MCF 10A (cell line): ENCODE results near the gene PFKFB3. TPM values are rescaled to one million over a fixed set of nuclear protein-coding genes. Genes with fewer than 3 reads are reported as not detected.
"Not testable (repeated sequence)": the region's sequence is repeated elsewhere in the genome, so short reads cannot be mapped to it uniquely, and the experiment has no call there.

Source experiments
- BruUV-seq: library from RNA; stranded (reverse); fragments of 400-500 nt; replicated peaks from 2 replicates; lab custom pipeline; 2021; lab: Mats Ljungman, UMichigan
- CTCF ChIA-PET: fragments of 300-600 bp; sonication (Branson Sonifier 250); formaldehyde crosslinking; extraction: SDS; loops from one replicate; lab custom pipeline; 2021; ENCODE audit warnings: antibody characterized with exemption, inconsistent platforms; lab: Yijun Ruan, JAX
- POLR2A ChIA-PET: fragments of 300-600, 350-650 bp; sonication (Branson Sonifier 250); formaldehyde crosslinking; extraction: SDS; loops from one replicate; lab custom pipeline; 2020; ENCODE audit warnings: antibody characterized with exemption, inconsistent platforms; lab: Yijun Ruan, JAX
- DNase-seq: peaks from one replicate; pipeline ENCODE4 v3.0.0-alpha.2; 2018; ENCODE audit not compliant: unreplicated experiment
- H3K27ac Mint-ChIP-seq: one replicate; pipeline ENCODE4 v1.8.0; 2022; ENCODE audit warnings: mild to moderate bottlenecking, low read depth, mixed read lengths; ENCODE audit not compliant: unreplicated experiment
- H3K27me3 Mint-ChIP-seq: one replicate; pipeline ENCODE4 v1.8.0; 2022; ENCODE audit warnings: mixed read lengths; ENCODE audit not compliant: insufficient read depth, unreplicated experiment
- H3K36me3 Mint-ChIP-seq: one replicate; pipeline ENCODE4 v1.8.0; 2022; ENCODE audit warnings: mild to moderate bottlenecking, moderate library complexity, mixed read lengths; ENCODE audit not compliant: insufficient read depth, unreplicated experiment
- H3K4me1 Mint-ChIP-seq: one replicate; pipeline ENCODE4 v1.8.0; 2022; ENCODE audit warnings: mixed read lengths; ENCODE audit not compliant: insufficient read depth, unreplicated experiment
- H3K4me3 Mint-ChIP-seq: one replicate; pipeline ENCODE4 v1.8.0; 2022; ENCODE audit warnings: mild to moderate bottlenecking, moderate library complexity, mixed read lengths; ENCODE audit not compliant: unreplicated experiment
- H3K9me3 Mint-ChIP-seq: one replicate; pipeline ENCODE4 v1.8.0; 2022; ENCODE audit warnings: mixed read lengths; ENCODE audit not compliant: unreplicated experiment
- intact Hi-C: fragments of 100-400 bp; cut with micrococcal nuclease; formaldehyde crosslinking; loops from 2 replicates; pipeline ENCODE4 v1.14.1; 2022
- total RNA-seq: library from RNA; stranded (reverse); gene quantifications from 2 replicates; pipeline ENCODE4 v1.2.3, GENCODE V29; 2022
- TF ChIP-seq, protein P1 (sequence below): fragments of 200-600 bp; IDR thresholded peaks from one replicate; pipeline ENCODE4 v1.8.0; 2022; ENCODE audit warnings: antibody characterized with exemption, mild to moderate bottlenecking; ENCODE audit not compliant: unreplicated experiment

PFKFB3 gene
- total RNA-seq, 1 experiment from 2014 or later, result 15.8 TPM

GRCh38 chr10:6195376-6195775 lies 7.4 kb upstream of the PFKFB3 start:
- CTCF ChIA-PET, result interaction anchor here (0.6 to 0.7 kb wide), 3 partner anchors 9 to 477 kb away, joined by 3 read pairs; no protein-coding TSS in a partner anchor
- H3K9me3 Mint-ChIP-seq, result no peaks in the 10 kb centered on the region
- TF ChIP-seq, protein P1, sequence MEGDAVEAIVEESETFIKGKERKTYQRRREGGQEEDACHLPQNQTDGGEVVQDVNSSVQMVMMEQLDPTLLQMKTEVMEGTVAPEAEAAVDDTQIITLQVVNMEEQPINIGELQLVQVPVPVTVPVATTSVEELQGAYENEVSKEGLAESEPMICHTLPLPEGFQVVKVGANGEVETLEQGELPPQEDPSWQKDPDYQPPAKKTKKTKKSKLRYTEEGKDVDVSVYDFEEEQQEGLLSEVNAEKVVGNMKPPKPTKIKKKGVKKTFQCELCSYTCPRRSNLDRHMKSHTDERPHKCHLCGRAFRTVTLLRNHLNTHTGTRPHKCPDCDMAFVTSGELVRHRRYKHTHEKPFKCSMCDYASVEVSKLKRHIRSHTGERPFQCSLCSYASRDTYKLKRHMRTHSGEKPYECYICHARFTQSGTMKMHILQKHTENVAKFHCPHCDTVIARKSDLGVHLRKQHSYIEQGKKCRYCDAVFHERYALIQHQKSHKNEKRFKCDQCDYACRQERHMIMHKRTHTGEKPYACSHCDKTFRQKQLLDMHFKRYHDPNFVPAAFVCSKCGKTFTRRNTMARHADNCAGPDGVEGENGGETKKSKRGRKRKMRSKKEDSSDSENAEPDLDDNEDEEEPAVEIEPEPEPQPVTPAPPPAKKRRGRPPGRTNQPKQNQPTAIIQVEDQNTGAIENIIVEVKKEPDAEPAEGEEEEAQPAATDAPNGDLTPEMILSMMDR, result no peak
- H3K4me1 Mint-ChIP-seq, result peaks cover 1% of the 10 kb centered on the region
- no peak overlapping the region for H3K4me3 Mint-ChIP-seq
- POLR2A ChIA-PET, result interaction anchor here (2.1 kb wide), 1 partner anchor 32 kb away, joined by 6 read pairs; no protein-coding TSS in a partner anchor
- intact Hi-C loops, result no loop called here
- no peak for DNase-seq
- no peaks in the 10 kb centered on the region for H3K27me3 Mint-ChIP-seq
- no TSS peak for BruUV-seq
- H3K27ac Mint-ChIP-seq, result no peak overlapping the region
- H3K36me3 Mint-ChIP-seq, result no peaks in the 10 kb centered on the region

DNA sequence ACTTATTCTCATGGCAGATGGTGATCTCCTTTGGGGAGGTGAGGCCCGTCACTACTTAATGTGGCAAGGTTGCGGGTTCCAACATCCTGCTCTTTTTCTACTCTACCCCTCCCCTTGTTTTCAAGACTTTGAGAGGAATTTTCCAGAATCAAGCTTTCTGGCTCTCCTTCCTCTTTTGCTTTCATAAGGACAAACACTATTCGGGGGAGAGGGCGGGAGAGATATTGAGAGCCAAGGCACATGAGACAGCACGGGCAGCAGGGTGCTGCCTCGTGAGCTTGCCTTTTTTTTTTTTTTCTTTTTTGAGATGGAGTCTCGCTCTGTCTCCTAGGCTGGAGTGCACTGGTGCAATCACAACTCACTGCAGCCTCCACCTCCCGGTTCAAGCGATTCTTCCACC lies 6.9 kb upstream of the PFKFB3 start:
- Mint-ChIP-seq H3K27ac (no peak overlapping the region), H3K4me1 (no peaks in the 10 kb centered on the region), H3K9me3 (no peaks in the 10 kb centered on the region), H3K27me3 (no peaks in the 10 kb centered on the region), H3K4me3 (no peak overlapping the region), H3K36me3 (no peaks in the 10 kb centered on the region)
- intact Hi-C loops, result no loop called here
- ChIA-PET POLR2A (interaction anchor here (2.1 kb wide), 1 partner anchor 32 kb away, joined by 6 read pairs; no protein-coding TSS in a partner anchor), CTCF (interaction anchor here (0.6 kb wide), 1 partner anchor 477 kb away, joined by 3 read pairs; no protein-coding TSS in a partner anchor)
- no TSS peak for BruUV-seq
- TF ChIP-seq, protein P1, result no peak
- DNase-seq, result no peak

GRCh38 chr10:6196524-6196923 lies 6.2 kb upstream of the PFKFB3 start:
- H3K27me3 Mint-ChIP-seq, result not testable (repeated sequence)

GRCh38 chr10:6197321-6197720 lies 5.4 kb upstream of the PFKFB3 start:
- BruUV-seq, result no TSS peak
- H3K4me3 Mint-ChIP-seq, result no peak overlapping the region
- intact Hi-C loops, result no loop called here
- no peaks in the 10 kb centered on the region for H3K9me3 Mint-ChIP-seq
- no peak for DNase-seq
- ChIA-PET POLR2A (no interaction called here), CTCF (interaction anchor here (0.6 kb wide), 1 partner anchor 94 kb away, joined by 3 read pairs; no protein-coding TSS in a partner anchor)
- no peaks in the 10 kb centered on the region for H3K27me3 Mint-ChIP-seq
- TF ChIP-seq, protein P1, result no peak
- no peaks in the 10 kb centered on the region for H3K36me3 Mint-ChIP-seq
- no peak overlapping the region for H3K27ac Mint-ChIP-seq
- peaks cover 8% of the 10 kb centered on the region for H3K4me1 Mint-ChIP-seq

More at GRCh38 chr10:6196524-6196923, 6.2 kb upstream of the PFKFB3 start:
- POLR2A ChIA-PET, H3K9me3 Mint-ChIP-seq, H3K4me3 Mint-ChIP-seq, intact Hi-C loops, H3K27ac Mint-ChIP-seq, DNase-seq, BruUV-seq, H3K4me1 Mint-ChIP-seq, H3K36me3 Mint-ChIP-seq: not testable (repeated sequence)
- CTCF ChIA-PET, result interaction anchor here (0.6 kb wide), 1 partner anchor 90 kb away, joined by 4 read pairs; no protein-coding TSS in a partner anchor
